ENCODE measurements around the gene LRRC52.

The LRRC52 gene

DNA sequence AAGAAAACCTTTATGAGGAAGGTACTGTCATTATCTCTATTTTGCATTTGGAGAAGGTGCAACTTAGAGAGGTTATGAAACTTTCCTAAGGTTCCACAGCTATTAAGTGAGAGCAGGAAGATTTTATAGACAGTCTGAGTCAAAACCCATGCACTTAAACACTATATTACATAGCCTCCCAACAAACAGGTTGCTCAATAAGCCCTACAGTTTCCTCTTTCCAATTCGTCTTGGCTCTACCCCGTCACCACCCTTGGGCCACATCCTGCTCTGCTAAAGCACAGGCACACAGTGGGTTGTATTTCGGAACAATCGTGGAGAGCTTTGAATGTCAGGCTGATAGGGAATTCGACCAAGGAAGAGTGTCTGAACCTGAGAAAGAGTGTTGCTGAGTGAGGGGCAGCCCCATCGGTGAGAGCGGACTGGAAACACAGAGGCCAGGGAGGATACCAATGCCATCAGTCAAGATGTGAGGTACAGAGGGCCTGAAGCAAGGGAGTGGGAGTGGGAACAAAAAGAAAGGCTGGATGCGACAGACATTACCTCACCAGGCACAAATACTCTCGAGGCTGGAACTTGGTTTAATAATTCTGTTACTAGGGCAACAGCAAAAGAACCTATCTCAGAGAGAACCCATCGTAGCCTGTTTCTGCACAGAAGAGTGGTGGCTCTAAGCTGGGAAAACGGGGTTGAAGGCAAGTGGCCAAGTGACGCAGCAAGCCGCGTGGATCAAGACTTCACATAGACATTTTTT lies 6.3 kb upstream of the LRRC52 start:
- DNase-seq (ENCODE audit: low spot score) = no peak

DNA sequence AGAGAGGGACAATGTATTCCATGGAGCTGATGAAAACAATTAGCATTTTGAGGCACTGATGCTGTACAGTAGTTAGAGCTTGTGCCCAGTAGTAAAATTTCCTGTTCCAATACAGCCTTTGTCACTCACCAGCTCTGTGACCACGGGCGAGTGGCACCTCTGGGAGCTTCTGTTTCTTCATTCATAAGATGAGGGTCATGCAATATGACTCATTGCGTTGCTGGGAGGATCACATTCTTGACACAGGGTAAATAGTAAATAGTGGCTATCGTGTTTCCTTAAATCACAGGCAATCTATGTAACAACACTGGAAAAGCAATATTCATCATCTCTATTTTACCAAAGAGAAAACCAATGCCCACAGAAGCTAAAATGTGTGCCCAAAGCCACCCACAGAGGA lies 4.5 kb upstream of the LRRC52 start:
- DNase-seq (ENCODE audit: low spot score) = no peak

DNA sequence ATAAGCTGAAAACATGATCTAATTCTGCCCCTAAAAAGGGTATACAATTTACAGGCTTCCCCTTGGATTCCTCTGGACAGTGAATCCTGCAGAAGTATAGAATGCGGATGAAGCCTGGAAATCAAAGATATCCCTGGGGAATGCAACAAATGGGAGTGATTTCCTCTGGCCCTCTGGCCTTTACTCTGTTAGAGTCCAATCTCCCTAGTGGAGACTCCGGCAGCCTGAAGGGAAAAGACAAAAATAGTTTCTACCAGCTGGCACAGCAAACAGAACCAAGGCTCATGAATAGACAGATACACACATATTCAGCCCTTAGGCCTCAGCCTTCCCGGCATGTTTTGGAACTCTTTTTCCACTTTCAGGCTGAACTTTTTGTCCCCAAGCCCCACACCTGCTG lies 3.9 kb upstream of the LRRC52 start:
- no peak for DNase-seq (ENCODE audit: low spot score)

DNA sequence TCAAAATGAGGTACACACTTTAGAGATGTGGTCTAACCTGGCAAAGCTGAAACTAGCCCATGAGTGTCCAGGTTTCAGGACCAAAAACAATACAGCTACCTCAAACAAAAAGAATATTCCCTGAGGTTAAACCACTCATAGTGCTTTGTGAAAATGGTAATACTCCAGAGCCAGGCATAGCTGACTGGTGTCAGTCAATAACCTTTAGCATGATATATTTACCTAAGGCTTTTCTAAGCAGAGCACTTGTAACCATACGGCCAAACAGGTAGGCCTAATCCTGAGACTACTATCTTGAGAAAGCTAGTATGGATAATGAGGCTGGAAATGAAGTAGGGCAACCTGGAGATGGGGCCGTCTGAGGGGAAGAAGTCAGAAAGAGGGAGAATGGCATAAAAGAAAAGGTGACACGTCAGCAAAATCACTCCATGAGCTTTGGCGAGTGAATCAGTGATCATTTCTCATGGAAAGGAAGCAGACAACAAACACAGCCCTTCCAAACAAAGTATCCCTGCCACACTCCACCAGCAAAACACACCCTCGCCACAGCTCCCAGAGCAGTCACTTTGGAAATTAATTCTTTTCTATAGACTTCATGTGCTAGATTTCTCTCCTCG lies 1.7 kb upstream of the LRRC52 start:
- DNase-seq (ENCODE audit: low spot score) = no peak

DNA sequence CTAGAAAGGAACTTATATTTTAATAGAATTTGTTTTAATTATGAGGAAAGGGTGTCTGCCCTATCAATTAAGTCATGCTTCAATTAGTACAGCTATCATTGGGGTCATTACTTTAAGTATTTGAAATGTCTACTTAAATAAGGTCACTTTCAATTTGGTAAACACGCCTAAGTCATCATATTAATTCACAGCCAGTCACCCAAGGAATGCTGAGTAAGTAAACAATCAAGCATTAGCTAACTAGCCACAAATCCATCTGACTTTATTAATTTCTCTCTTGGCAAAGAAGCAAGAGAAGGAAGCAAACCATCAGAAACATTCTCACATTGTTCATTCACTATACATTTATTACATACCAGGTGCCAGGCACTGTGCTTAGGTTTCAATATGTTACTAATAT lies 1.2 kb upstream of the LRRC52 start:
- no peak for DNase-seq (ENCODE audit: low spot score)

DNA sequence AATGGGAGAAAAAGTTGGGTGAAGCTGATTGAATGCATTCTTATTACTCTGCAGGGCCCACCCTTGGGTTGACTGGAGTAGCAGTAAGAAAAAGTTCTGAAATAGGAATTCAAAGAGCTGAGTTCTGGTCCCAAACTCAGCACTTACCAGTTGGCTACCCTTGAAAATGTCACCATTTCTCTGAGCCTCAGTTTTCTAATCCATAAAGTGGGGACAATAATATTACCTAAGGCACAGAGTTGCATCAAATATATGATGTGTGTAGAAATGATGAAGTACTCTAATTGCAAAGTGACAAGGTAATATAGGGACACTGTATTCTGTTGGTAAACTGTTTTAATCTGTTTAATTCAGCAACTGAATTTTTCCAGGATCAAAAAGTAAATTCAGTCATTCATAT lies 1.2 kb downstream of the LRRC52 start:
- no peak for DNase-seq (ENCODE audit: low spot score)

DNA sequence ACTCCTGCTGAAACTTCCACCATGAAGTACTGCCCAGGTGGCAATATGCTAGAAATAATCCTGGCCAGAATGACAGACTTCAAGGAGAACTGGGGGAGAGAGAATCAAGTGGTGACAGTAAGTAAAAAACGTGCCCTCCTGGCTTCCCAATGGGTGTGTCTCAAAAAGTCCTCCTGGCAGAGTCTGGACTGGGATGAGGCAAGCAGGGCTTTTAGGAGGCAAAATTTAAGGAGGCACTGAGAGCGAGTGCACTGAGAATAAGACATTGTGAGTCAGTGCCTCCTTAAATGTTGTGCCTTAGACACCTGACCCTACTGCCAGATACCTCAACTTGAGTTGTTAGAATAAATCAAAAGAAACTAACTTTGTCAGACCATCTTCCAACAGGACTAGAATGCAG lies 2.2 kb downstream of the LRRC52 start:
- no peak for DNase-seq (ENCODE audit: low spot score)

DNA sequence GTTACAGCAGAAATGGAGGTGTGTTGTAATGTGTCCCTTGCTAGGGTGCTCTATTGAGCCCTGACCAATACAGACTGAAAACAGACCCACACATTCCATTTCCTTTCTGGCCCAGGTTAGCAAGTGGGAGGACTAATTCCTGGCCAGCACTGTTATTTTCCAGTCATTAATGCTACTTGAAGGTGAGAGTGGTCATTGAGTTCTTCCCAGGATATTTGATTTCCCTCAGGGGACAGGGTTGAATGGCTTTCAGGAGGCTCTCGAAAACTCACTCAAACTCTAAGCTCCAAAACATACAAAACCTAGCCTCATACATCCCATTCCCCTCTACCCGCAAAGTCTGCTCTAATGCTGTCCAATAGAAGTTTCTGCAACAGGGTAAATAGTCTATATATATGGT lies 6.2 kb downstream of the LRRC52 start:
- DNase-seq (ENCODE audit: low spot score) = no peak

DNA sequence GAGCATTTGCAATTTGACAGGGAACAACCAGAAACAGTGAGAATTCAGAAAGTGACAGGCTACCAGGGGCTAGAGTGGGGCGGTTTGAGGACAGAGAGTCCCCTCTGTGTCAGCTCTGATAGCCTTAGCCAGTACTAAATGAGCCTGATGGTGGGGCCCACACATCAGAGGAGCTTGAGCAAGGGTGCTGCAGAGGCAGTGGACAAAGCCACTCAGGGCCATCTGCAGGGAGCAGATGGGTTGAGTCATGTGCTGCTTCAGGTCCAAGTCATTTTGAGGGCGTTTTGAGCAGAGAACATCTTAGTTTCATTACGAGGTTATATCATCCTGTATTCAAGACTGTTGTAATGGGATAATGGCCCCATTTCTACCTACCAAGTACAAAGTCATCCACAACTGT lies 7.7 kb downstream of the LRRC52 start:
- DNase-seq (ENCODE audit: low spot score) = no peak

DNA sequence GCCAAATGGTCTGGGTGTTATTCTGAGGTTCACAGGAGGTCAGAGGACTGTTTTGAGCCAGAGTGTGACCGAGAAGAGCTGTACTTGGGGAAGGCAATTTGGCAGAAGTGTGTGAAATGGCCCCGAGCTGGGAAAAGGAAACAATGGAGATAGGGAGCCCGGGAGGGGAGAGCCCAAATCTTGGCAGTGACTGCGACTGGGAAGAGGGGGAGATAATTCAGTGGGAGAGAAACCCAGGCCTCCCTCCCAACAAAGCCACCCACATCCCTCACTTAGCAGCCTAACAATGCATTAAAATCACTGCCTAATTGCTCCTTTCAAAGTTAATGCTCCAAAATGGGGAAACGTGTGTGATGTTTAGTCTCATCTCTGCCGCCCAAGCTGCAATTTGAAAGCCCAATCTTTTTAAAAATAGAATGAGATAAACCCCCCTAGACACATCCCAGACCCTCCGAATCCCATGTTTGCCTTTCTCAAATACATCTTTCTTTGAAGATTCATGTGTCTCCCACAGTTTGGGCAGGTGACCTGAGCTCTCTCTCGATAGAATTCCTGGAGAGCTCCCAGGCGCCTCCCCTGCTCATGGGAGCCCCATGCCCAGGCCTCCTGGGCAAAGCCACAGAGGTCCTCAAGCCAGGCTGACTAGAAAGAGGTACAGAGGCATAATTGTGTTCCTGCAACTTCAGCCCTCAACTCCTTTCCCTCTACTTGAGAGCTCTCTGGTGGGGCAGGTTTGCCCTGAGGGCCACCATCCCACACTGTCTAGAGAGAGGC lies 17.3 kb downstream of the LRRC52 start:
- no peak for DNase-seq (ENCODE audit: low spot score)

DNA sequence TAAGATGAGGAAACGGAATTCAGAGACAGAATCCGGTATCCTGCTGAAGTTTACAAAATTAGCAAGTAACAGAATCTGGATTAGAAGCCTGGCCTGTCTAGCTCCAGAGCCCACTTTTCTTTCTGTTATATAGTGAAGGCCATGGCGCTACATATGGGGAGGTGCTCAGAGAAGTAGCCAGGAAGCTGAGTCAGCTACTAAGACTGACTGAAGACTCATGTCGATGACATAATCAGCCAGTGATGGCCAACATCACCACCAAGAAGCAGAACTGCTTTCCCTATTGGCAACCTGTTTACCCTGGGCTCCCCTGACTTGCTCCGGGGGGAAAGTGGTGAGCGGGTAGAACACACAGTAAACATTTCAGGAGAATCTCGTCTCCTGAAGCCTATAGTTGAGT lies 18.8 kb downstream of the LRRC52 start:
- DNase-seq (ENCODE audit: low spot score) = no peak

DNA sequence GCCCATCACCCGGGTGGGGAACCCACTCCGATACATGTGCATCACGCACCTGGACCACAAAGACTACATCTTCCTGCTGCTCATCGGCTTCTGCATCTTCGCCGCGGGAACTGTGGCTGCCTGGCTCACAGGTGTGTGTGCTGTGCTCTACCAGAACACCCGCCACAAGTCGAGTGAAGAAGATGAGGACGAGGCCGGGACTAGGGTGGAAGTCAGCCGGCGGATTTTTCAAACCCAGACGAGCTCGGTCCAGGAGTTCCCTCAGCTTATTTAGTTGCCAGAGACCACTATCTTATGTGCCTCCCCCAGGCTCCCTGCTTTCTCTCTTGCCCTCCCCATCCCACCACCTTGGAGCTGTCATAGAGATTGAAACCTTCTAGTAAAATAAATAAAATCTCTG lies 19.8 kb downstream of the LRRC52 start:
- no peak for DNase-seq (ENCODE audit: low spot score)

DNA sequence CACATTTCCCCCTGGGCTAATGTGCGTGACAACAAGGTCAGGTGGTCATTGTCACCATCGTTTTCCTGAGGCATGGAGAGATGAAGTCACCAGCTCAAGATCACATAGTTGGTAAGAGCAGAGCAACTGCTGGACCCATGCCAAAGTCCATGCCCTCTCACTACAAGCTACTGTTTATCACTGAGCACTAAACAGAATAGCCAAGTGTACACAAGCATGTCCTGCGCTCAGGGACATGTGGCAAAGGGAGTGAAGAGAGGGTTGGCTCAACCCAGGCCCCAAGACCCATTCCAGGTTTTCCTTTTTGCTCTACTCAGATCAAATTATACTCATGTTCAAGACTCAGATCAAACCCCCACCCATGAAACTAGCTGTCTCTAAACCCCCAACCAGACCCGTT lies 20.8 kb downstream of the LRRC52 start:
- no peak for DNase-seq (ENCODE audit: low spot score)

DNA sequence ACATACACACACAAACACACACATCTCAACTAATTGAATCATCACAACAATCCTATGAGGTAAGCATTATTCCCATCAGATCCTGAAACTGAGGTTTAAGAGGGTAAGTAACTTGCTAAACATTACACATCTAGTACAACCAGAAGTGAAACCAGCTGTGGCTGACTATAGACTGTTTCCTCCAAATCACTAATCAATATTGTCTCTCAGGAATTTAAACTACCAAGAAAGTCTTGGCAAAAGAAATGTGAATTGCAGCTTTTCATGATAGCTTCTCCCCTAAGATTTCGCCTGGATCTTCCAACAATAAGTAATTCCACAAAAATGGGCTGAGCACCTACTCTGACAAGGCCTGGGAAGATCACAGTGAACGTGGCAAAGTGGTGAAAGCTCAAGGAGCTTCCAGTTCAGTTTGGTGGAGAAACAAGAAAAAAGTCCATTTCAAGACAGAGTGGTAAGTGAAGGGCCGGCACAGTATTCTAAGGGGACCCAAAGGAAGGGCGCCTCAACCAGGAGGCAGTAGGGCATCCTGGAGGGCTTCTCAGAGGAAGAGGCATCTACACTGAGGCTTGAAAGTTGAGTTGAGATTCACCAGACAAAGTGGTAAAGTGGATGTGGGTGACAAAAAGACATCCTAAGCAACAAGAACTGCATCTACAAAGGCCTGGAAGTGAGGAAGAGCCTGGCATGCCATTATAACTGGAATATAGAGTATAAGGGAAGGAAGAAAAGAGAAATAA lies 22.1 kb downstream of the LRRC52 start:
- no peak for DNase-seq (ENCODE audit: low spot score)

DNA sequence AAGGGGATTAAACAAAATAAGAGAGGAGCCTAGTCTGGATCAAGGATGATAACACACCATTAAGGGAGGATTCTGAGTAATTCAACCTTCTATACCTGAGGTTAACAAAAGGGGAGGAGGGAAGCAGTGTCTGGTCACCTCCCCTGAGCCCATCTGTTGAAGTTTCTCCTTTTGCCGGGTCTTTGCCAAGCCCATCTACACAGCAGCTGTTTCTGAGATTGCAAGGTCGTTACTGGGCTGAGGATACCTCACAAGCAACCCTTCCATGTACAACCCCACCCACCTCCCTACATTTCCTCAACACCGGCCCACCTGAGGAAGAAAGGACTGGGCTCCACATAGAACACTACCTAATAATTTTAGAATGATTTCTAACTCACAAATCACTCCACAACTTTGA lies 26.3 kb downstream of the LRRC52 start:
- DNase-seq (ENCODE audit: low spot score) = no peak

DNA sequence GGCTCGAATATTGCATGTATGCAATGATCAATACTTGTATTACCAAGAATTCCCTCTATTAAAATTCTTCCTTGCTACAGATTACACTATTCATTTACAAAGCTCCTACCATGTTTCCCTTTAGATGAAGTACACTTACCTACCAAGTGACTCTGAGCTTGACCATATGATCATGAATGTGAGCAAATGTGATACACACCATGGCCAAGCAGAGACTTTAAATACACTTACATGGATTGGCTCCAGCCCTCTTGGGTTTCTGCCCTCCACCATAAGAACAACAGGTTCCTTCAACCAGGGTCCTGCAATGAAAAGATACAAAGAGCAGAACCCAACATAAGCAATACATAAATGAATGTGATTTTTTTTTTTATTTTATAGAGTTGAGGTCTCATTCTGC lies 30.0 kb downstream of the LRRC52 start:
- no peak for DNase-seq (ENCODE audit: low spot score)

DNA sequence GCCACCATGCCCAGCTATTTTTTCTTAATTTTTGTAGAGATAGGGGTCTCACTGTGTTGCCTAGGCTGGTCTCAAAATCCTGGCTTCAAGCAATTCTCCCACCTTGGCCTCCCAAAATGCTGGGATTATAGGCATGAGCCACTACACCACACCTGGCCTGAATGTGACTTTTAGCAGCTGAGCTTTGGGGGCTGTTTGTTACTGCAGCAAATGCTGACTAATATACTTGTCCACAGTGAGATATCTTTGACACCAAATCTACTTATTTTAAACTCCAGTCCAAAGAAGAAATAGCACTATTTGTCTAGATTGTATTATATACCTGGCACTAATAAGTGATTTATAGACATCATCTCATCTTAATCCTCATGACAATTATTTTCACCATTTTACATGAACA lies 30.5 kb downstream of the LRRC52 start:
- DNase-seq (ENCODE audit: low spot score) = no peak

DNA sequence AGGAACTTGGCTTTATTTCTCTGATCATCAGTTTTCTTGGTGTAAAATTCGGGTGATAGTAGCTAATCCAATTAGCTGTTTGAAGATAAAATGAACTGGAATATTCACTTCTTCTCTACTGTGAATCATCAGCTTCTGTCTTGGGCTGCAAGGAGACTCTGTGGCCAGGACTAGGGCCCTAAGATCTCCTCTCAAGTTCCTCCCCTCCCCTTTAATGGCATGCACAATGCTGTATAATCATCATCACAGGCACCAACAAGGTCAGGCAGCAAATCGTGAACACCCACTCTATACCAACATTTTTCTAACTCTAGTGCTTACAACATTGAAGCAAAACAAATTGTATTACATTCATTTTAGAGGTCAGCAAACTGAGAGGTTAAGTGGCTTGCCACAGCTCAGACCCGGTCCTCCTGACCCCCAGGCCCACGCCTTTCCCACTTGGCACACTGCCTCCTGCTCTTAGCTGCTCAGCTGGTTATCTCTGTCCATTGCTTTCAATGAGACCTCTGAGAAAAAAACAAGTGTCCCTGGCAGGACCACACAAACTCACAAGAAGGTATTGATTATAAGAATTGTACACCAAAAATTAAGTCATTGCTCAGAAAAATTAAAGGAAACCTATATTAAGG lies 31.8 kb downstream of the LRRC52 start:
- DNase-seq (ENCODE audit: low spot score) = no peak

DNA sequence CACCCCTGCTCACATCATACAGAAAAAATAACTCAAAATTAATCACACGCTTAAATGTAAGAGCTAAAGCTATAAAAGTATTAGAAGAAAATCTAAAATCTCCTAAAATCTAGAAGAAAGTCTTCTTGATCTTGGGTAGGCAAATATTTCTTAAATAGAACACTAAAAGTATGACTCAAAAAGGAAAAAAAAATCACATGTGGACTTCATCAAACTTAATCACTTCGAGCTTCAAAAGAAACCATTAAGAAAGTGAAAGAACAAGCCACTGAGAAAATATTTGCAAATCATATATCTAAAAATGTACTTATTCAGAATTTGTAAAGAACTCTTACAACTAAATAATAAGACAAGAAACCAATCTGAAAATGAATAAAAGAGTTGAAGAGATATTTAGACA lies 32.7 kb downstream of the LRRC52 start:
- DNase-seq (ENCODE audit: low spot score) = no peak

DNA sequence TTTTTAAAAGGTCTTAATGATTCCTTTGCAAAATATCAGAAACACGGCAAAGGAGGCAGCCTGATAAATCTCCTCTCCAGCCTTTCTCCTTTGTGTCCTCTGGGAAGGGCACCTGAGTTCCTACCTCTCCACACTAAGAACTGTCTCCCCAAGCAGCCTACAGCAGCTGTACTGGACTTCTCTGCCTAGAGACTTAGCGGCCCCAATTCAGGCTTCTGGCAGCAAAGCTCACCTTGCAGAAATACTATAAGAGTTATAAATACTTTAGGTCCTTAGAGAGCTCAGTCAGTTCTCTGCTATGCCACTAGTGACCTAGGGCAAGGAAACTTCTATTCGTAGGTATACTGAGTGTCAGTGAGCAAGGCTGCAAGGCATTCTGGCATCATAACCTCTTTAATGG lies 33.9 kb downstream of the LRRC52 start:
- DNase-seq (ENCODE audit: low spot score) = no peak

DNA sequence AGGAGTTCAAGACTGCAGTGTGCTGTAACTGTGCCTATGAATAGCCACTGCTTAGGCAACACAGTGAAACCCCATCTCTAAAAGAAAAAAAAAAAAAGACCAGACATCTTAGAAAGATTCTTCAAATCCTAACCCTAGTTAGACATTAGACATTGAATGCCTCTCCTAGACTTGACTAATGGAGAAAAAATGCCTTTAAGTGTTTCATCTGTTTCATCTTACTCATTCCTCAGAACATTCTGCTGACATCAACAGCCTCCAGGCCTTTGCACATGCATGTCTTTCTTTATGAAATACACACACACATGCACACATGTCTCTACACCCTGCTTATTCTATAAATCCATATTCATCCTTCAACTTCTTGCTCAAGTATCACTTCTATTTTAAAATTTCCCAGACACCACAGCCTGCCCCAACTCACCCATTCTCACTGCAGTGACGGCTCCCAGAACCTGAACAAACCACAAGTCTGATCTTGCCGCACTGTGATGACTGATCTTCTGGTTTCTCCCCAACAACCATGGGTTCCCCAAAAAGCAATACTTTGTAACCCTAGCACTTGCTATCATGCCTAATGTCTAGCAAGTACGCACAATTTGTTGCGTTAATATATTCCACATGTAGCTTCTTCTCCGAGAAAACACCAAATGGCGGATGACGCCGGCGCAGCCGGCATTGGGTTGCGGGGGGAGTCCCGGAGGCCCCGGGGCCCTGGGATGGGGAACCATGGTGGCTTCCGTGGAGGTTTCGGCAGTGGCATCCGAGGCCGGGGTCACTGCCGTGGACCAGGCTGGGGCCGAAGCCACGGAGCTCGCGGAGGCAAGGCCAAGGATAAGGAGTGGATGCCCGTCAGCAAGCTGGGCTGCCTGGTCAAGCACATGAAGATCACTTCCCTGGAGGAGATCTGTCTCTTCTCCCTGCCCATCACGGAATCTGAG lies 37.4 kb downstream of the LRRC52 start:
- DNase-seq (ENCODE audit: low spot score) = no peak
